CD4-positive, CD25-positive, alpha-beta regulatory T cell (primary cell): ENCODE results near the gene MYO15B. TPM values are rescaled to one million over a fixed set of nuclear protein-coding genes. Genes with fewer than 3 reads are reported as not detected.
"Not testable (repeated sequence)": the region's sequence is repeated elsewhere in the genome, so short reads cannot be mapped to it uniquely, and the experiment has no call there.

Experiments
- ATAC-seq, 2 donors: fragments of 150-1000 bp; cut with Tn5 transposase; one replicate each; pipeline ENCODE4 v1.10.0; 2021; ENCODE audit warnings: low read depth in 2 of 2, moderate number of reproducible peaks in 2 of 2, moderate library complexity in 1 of 2
- DNase-seq, 3 donors: peaks; one replicate each; pipeline versions ENCODE4 v3.0.0 to v3.0.0-alpha.2; 2012 to 2022; ENCODE audit warnings: mixed read lengths in 1 of 3
- H3K27ac ChIP-seq: one replicate; pipeline ENCODE4 v1.7.0; 2013; ENCODE audit warnings: mild to moderate bottlenecking, low read length; ENCODE audit not compliant: insufficient read depth, poor library complexity, severe bottlenecking
- H3K27me3 ChIP-seq: one replicate; pipeline ENCODE4 v1.7.0; 2013; ENCODE audit warnings: low read length; ENCODE audit not compliant: control insufficient read depth, insufficient read depth
- H3K36me3 ChIP-seq: one replicate; pipeline ENCODE4 v1.7.0; 2013; ENCODE audit warnings: mild to moderate bottlenecking, low read length, moderate library complexity; ENCODE audit not compliant: control insufficient read depth, insufficient read depth
- H3K4me1 ChIP-seq: 2 replicates; pipeline ENCODE4 v1.7.0; 2013; ENCODE audit warnings: mild to moderate bottlenecking, low read length; ENCODE audit not compliant: insufficient read depth, control insufficient read depth, poor library complexity, severe bottlenecking
- H3K4me3 ChIP-seq: one replicate; pipeline ENCODE4 v1.7.0; 2013; ENCODE audit warnings: low read depth, mild to moderate bottlenecking, low read length, moderate library complexity
- H3K9me3 ChIP-seq, 2 experiments: 1 replicate in 1 of 2; 2 replicates in 1 of 2; pipeline ENCODE4 v1.7.0; 2013; ENCODE audit warnings: low read length in 2 of 2, mild to moderate bottlenecking in 1 of 2, moderate library complexity in 1 of 2; ENCODE audit not compliant: control insufficient read depth in 2 of 2
- H3K27ac Mint-ChIP-seq, 3 donors: one replicate each; pipeline ENCODE4 v1.8.0; 2020 to 2022; ENCODE audit warnings: mild to moderate bottlenecking in 3 of 3, mixed read lengths in 3 of 3, moderate library complexity in 2 of 3
- H3K27me3 Mint-ChIP-seq: one replicate; pipeline ENCODE4 v1.8.0; 2022; ENCODE audit warnings: mild to moderate bottlenecking, mixed read lengths
- H3K36me3 Mint-ChIP-seq: one replicate; pipeline ENCODE4 v1.8.0; 2020; ENCODE audit warnings: mixed read lengths
- H3K4me1 Mint-ChIP-seq, 4 donors: one replicate each; pipeline ENCODE4 v1.8.0; 2020 to 2022; ENCODE audit warnings: mixed read lengths in 4 of 4, mild to moderate bottlenecking in 1 of 4
- H3K4me3 Mint-ChIP-seq, 4 donors: one replicate each; pipeline ENCODE4 v1.8.0; 2020 to 2022; ENCODE audit warnings: mild to moderate bottlenecking in 4 of 4, mixed read lengths in 4 of 4, moderate library complexity in 3 of 4
- H3K9me3 Mint-ChIP-seq, 7 donors: one replicate each; pipeline ENCODE4 v1.8.0; 2020 to 2022; ENCODE audit warnings: mixed read lengths in 7 of 7, mild to moderate bottlenecking in 3 of 7, moderate library complexity in 2 of 7
- polyA plus RNA-seq, 4 donors: library from polyadenylated mRNA; unstranded; fragments of 300-500 nt; fragmentation: Illumina TruSeq; gene quantifications; one replicate each; pipeline ENCODE4 v1.2.3, GENCODE V29; 2021
- total RNA-seq: library from RNA; stranded (reverse); gene quantifications from one replicate; pipeline ENCODE4 v1.2.3, GENCODE V29; 2022

Gene MYO15B
- total and polyA plus RNA-seq, 5 donors from 2014 or later = 0.95 to 117 (median 1.0) TPM

DNA sequence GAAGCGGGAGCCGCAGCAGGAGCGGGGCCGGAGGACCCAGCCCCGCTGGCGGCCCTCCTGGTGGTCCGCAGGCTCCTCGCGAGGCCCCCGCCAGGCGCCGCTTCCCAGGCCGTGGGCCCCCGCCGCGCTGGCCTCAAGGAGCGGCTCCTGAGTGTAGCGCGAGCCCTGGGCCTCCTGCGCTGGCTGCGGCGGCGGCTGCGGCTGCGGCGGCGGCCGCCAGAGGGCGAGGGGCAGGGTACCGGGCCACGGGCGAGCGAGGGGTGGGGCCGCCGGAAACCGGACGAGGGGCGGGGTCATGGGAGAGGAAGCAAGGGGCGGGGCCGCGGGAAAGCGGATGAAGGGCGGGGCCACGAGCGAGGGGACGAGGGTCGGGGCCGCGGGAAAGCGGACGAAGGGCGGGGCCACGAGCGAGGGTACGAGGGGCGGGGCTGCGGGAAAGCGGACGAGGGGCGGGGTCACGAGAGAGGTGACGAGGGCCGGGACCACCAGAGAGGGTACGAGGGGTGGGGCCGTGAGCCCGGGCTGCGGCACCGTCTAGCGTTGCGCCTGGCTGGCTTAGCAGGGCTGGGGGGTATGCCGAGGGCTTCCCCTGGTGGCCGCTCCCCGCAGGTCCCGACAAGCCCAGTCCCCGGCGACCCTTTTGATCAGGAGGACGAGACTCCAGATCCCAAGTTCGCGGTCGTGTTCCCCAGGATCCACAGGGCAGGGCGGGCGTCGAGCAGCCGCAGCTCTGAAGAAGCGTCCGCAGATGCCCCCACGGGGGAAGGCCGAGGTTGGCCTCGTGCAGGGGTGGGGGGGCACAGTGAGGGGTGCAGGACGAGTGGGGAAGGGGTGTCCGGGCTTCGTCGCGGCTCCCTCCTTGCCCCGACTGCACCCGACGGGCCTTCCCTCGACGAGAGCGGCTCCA, 1.7 kb downstream of the MYO15B start:
- Histone ChIP-seq H3K4me3 (no peak overlapping the region), H3K9me3 (no peaks in the 10 kb centered on the region), H3K36me3 (no peaks in the 10 kb centered on the region), H3K4me1 (peaks cover 22% of the 10 kb centered on the region), H3K27me3 (peaks cover 6% of the 10 kb centered on the region), H3K27ac (peak overlapping the region; percentile 65)
- H3K27ac Mint-ChIP-seq = peak overlapping the region in 1 of 3 donors; percentile 86
- H3K4me3 Mint-ChIP-seq = peak overlapping the region; percentile 83 to 93 (median 84)
- peaks cover 0 to 24% (median 9%) of the 10 kb centered on the region in 4 donors for H3K4me1 Mint-ChIP-seq
- DNase-seq = peak; percentile 90 to 92 (median 92)
- H3K36me3 Mint-ChIP-seq = no peaks in the 10 kb centered on the region
- peak; percentile 86 to 91 for ATAC-seq
- peaks cover 38% of the 10 kb centered on the region for H3K27me3 Mint-ChIP-seq
- H3K9me3 Mint-ChIP-seq = no peaks in the 10 kb centered on the region

- Histone ChIP-seq H3K4me1 (peaks cover 22% of the 10 kb centered on the region), H3K27me3 (peaks cover 6% of the 10 kb centered on the region), H3K9me3 (no peaks in the 10 kb centered on the region), H3K36me3 (no peaks in the 10 kb centered on the region), H3K27ac (peak overlapping the region; percentile 65), H3K4me3 (no peak overlapping the region)
- Mint-ChIP-seq H3K4me1 (peaks cover 0 to 24% (median 9%) of the 10 kb centered on the region in 4 donors), H3K9me3 (no peaks in the 10 kb centered on the region), H3K27me3 (peaks cover 31% of the 10 kb centered on the region), H3K4me3 (peak overlapping the region; percentile 26 to 75 (median 41)), H3K36me3 (no peaks in the 10 kb centered on the region), H3K27ac (no peak overlapping the region)
- DNase-seq (no peak), ATAC-seq (no peak)
Measured at GRCh38 chr17:75589919-75590303, 2.3 kb downstream of the MYO15B start.

DNA sequence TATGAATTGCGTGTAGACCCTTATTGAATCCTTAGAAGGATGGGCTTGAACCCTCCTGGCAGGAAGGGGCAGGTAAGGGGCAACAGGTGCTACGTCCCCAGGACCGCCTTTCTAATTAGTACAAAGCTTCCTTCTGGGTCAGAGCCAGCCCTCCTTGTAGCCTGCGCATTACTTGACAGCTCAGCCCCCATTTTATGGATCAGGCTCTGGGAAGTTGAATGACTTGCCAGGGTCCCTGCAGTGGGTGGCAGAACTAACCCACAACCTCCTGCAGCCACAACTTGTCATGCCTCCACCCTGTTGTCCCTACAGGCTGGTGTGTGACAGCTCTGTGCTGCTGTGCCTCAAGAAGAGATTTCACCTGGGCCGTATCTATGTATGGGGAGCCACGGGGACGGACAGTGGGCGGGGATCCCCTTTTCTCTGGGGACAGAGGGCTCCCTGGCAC, 2.7 kb downstream of the MYO15B start:
- no peak overlapping the region for H3K27ac ChIP-seq
- Mint-ChIP-seq H3K4me3 (peak overlapping the region; percentile 26 to 75 (median 41)), H3K27me3 (peaks cover 27% of the 10 kb centered on the region), H3K36me3 (no peaks in the 10 kb centered on the region), H3K4me1 (peaks cover 0 to 24% (median 9%) of the 10 kb centered on the region in 4 donors), H3K27ac (peak overlapping the region in 1 of 3 donors; percentile 42), H3K9me3 (no peaks in the 10 kb centered on the region)
- H3K36me3 ChIP-seq = no peaks in the 10 kb centered on the region
- DNase-seq (peak in 1 of 3 donors; percentile 18), ATAC-seq (no peak)
- H3K4me3 ChIP-seq = no peak overlapping the region
- H3K27me3 ChIP-seq = peaks cover 6% of the 10 kb centered on the region
- peaks cover 22% of the 10 kb centered on the region for H3K4me1 ChIP-seq
- no peaks in the 10 kb centered on the region for H3K9me3 ChIP-seq

DNA sequence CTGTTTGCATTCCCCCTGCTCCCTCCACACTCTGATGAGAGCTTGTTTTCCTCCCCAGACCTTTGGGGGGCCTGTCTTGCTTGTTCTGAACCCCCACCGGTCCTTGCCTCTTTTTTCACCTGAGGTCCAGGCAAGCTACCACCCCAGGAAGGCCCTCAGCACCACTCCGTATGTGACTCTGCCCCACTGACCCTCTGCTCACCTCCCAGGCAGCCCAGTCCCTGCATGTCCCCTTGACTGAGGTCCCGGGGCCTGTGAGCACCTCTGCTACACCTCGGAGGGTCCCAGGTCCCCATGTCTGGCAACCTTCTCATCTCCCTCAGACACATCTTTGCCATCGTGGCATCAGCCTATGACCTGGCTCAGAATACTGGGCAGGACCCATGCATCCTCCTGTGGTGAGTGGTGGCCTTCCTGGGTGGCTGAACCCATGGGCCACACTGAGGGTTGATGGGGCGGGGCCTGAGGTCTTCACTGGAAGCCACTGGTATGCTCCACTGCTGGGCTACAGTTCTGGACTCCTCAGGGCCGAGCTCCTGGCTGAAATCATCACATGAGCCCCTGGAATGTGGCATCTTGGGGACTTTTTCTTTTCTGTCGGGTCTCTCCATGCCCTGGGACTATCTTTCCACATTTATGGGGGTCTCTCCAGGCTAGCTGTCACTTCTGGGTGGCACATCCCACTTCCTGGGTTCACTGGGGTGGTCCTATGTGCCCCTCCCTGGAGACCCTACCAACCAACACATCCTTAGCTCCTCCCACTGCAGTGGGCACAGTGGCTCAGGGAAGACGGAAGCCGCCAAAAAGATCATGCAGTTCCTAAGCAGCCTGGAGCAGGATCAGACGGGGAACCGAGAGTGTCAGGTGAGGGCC, 3.5 kb downstream of the MYO15B start:
- H3K36me3 ChIP-seq = no peaks in the 10 kb centered on the region
- Mint-ChIP-seq H3K27ac (peak overlapping the region in 1 of 3 donors; percentile 59), H3K36me3 (no peaks in the 10 kb centered on the region), H3K27me3 (peaks cover 20% of the 10 kb centered on the region), H3K4me3 (peak overlapping the region; percentile 26 to 82 (median 72)), H3K9me3 (no peaks in the 10 kb centered on the region), H3K4me1 (peaks cover 0 to 19% (median 8%) of the 10 kb centered on the region in 4 donors)
- H3K9me3 ChIP-seq = no peaks in the 10 kb centered on the region
- ATAC-seq (no peak), DNase-seq (no peak)
- no peak overlapping the region for H3K4me3 ChIP-seq
- H3K27me3 ChIP-seq = peaks cover 6% of the 10 kb centered on the region
- peaks cover 22% of the 10 kb centered on the region for H3K4me1 ChIP-seq
- no peak overlapping the region for H3K27ac ChIP-seq

- H3K27ac Mint-ChIP-seq = no peak overlapping the region
- H3K4me1 Mint-ChIP-seq = peaks cover 0 to 17% (median 8%) of the 10 kb centered on the region in 4 donors
- H3K9me3 Mint-ChIP-seq = no peaks in the 10 kb centered on the region
- peaks cover 22% of the 10 kb centered on the region for H3K4me1 ChIP-seq
- ATAC-seq (no peak), DNase-seq (no peak)
- peaks cover 3% of the 10 kb centered on the region for H3K27me3 ChIP-seq
- H3K4me3 ChIP-seq = no peak overlapping the region
- no peak overlapping the region for H3K27ac ChIP-seq
- H3K27me3 Mint-ChIP-seq = peaks cover 13% of the 10 kb centered on the region
- no peaks in the 10 kb centered on the region for H3K9me3 ChIP-seq
- no peaks in the 10 kb centered on the region for H3K36me3 ChIP-seq
- H3K4me3 Mint-ChIP-seq = no peak overlapping the region
- no peaks in the 10 kb centered on the region for H3K36me3 Mint-ChIP-seq
Measured at GRCh38 chr17:75591722-75592302, 4.2 kb downstream of the MYO15B start.

GRCh38 chr17:75592348-75593020, 4.9 kb downstream of the MYO15B start:
- Histone ChIP-seq H3K4me1 (peaks cover 20% of the 10 kb centered on the region), H3K36me3 (no peaks in the 10 kb centered on the region), H3K9me3 (no peaks in the 10 kb centered on the region), H3K4me3 (no peak overlapping the region), H3K27me3 (no peaks in the 10 kb centered on the region), H3K27ac (no peak overlapping the region)
- no peaks in the 10 kb centered on the region for H3K36me3 Mint-ChIP-seq
- no peak for DNase-seq
- ATAC-seq = no peak
- H3K4me1 Mint-ChIP-seq = peaks cover 0 to 12% (median 6%) of the 10 kb centered on the region in 4 donors
- H3K27me3 Mint-ChIP-seq = peaks cover 6% of the 10 kb centered on the region
- no peaks in the 10 kb centered on the region for H3K9me3 Mint-ChIP-seq
- peak overlapping the region in 1 of 3 donors; percentile 38 for H3K27ac Mint-ChIP-seq
- no peak overlapping the region for H3K4me3 Mint-ChIP-seq

- Mint-ChIP-seq H3K4me1 (peaks cover 0 to 12% (median 6%) of the 10 kb centered on the region in 4 donors), H3K4me3 (peak overlapping the region in 1 of 4 donors; percentile 47)
- H3K27me3 Mint-ChIP-seq, ATAC-seq, H3K4me3 ChIP-seq, H3K36me3 Mint-ChIP-seq, H3K36me3 ChIP-seq, DNase-seq, H3K9me3 Mint-ChIP-seq, H3K9me3 ChIP-seq, H3K27ac Mint-ChIP-seq, H3K27ac ChIP-seq, H3K27me3 ChIP-seq: not testable (repeated sequence)
- H3K4me1 ChIP-seq = peaks cover 10% of the 10 kb centered on the region
Measured at GRCh38 chr17:75593430-75593829, 5.8 kb downstream of the MYO15B start.
